Putamen (tissue), 1 donor: Measurements from ENCODE around the gene ST6GAL1.
"Not testable (repeated sequence)": the region's sequence is repeated elsewhere in the genome, so short reads cannot be mapped to it uniquely, and the experiment has no call there.

ENCODE experiments used
- DNase-seq: peaks from one replicate; pipeline ENCODE4 v3.0.0-alpha.2; 2016; ENCODE audit warnings: low spot score

The ST6GAL1 gene

GRCh38 chr3:186994000-186994955 lies 64.0 kb downstream of the ST6GAL1 start:
- DNase-seq, result no peak

GRCh38 chr3:186996356-186996755 lies 66.0 kb downstream of the ST6GAL1 start:
- DNase-seq, result no peak

GRCh38 chr3:186997061-186997460 lies 66.7 kb downstream of the ST6GAL1 start:
- DNase-seq, result no peak

- DNase-seq, result no peak
Measured at GRCh38 chr3:186997473-186997939, 67.2 kb downstream of the ST6GAL1 start.

- DNase-seq, result no peak
Measured at GRCh38 chr3:186998937-186999368, 68.6 kb downstream of the ST6GAL1 start.

GRCh38 chr3:187000711-187001151 lies 70.4 kb downstream of the ST6GAL1 start:
- DNase-seq, result no peak

GRCh38 chr3:187002915-187003314 lies 72.6 kb downstream of the ST6GAL1 start:
- no peak for DNase-seq

- DNase-seq, result no peak
Measured at GRCh38 chr3:187005827-187006481, 75.6 kb downstream of the ST6GAL1 start.

GRCh38 chr3:187006864-187007630 lies 76.7 kb downstream of the ST6GAL1 start:
- DNase-seq, result no peak

- DNase-seq, result not testable (repeated sequence)
Measured at GRCh38 chr3:187010382-187010781, 80.1 kb downstream of the ST6GAL1 start.

GRCh38 chr3:187011915-187012314 lies 81.6 kb downstream of the ST6GAL1 start:
- peak; percentile 53 for DNase-seq

- DNase-seq, result no peak
Measured at GRCh38 chr3:187012609-187013051, 82.3 kb downstream of the ST6GAL1 start.

GRCh38 chr3:187013159-187013716 lies 82.9 kb downstream of the ST6GAL1 start:
- no peak for DNase-seq

GRCh38 chr3:187014417-187014864 lies 84.1 kb downstream of the ST6GAL1 start:
- no peak for DNase-seq

- no peak for DNase-seq
Measured at GRCh38 chr3:187015903-187016638, 85.7 kb downstream of the ST6GAL1 start.

- DNase-seq, result no peak
Measured at GRCh38 chr3:187016639-187017345, 86.5 kb downstream of the ST6GAL1 start.

GRCh38 chr3:187017511-187018230 lies 87.3 kb downstream of the ST6GAL1 start:
- no peak for DNase-seq

- DNase-seq, result no peak
Measured at GRCh38 chr3:187019542-187020072, 89.3 kb downstream of the ST6GAL1 start.

GRCh38 chr3:187020376-187020775 lies 90.0 kb downstream of the ST6GAL1 start:
- DNase-seq, result no peak
